PC-3 (cell line): ENCODE data around the gene ZBTB33.

Source experiments
- EZH2 ChIP-seq: fragments of 300-600 bp; sonication (generic); IDR thresholded peaks from one replicate; pipeline ENCODE4 v1.6.1; 2017; ENCODE audit warnings: antibody characterized with exemption, mild to moderate bottlenecking, low read length; ENCODE audit not compliant: unreplicated experiment
- EZH2phosphoT487 ChIP-seq: fragments of 300-600 bp; sonication (generic); IDR thresholded peaks from 2 replicates; pipeline ENCODE4 v1.6.1; 2018; ENCODE audit warnings: mild to moderate bottlenecking, antibody characterized with exemption, low read length, borderline replicate concordance
- TF ChIP-seq, protein P1 (sequence below): fragments of 300-600 bp; sonication (generic); conservative IDR thresholded peaks from 2 replicates; pipeline ENCODE4 v1.5.1; 2017; ENCODE audit warnings: antibody characterized with exemption, low read depth, mild to moderate bottlenecking, low read length

- TF ChIP-seq, protein P1, sequence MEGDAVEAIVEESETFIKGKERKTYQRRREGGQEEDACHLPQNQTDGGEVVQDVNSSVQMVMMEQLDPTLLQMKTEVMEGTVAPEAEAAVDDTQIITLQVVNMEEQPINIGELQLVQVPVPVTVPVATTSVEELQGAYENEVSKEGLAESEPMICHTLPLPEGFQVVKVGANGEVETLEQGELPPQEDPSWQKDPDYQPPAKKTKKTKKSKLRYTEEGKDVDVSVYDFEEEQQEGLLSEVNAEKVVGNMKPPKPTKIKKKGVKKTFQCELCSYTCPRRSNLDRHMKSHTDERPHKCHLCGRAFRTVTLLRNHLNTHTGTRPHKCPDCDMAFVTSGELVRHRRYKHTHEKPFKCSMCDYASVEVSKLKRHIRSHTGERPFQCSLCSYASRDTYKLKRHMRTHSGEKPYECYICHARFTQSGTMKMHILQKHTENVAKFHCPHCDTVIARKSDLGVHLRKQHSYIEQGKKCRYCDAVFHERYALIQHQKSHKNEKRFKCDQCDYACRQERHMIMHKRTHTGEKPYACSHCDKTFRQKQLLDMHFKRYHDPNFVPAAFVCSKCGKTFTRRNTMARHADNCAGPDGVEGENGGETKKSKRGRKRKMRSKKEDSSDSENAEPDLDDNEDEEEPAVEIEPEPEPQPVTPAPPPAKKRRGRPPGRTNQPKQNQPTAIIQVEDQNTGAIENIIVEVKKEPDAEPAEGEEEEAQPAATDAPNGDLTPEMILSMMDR: no peak
- TF ChIP-seq EZH2phosphoT487 (no peak), EZH2 (no peak)
These were observed 11.7 kb upstream of the ZBTB33 start for GRCh38 chrX:120238933-120239332.
